ENCODE data around the gene METTL24. TPM values are rescaled to one million over a fixed set of nuclear protein-coding genes. Genes with fewer than 3 reads are reported as not detected.

METTL24 gene
- 0.39 and 0.97 TPM in 2 replicates for total RNA-seq

GRCh38 chr6:110357664-110358552 lies at the start of gene METTL24:
TSS of gene METTL24 (minus strand) at chr6:110358349. CDS start at chr6:110358272, 77 bp downstream.

Other genes with a start within 250 kb of the METTL24 start
- gene WASF1, start 178.7 kb downstream of the METTL24 start, total RNA-seq, result 11.9 and 14.7 TPM in 2 replicates
- gene CDC40, start 177.9 kb downstream of the METTL24 start, total RNA-seq, result 25.1 and 29.9 TPM in 2 replicates
- gene DDO, start 57.2 kb upstream of the METTL24 start, total RNA-seq, result 3.3 and 4.9 TPM in 2 replicates
- gene SLC22A16, start 118.3 kb upstream of the METTL24 start, total RNA-seq, result not detected in 2 replicates